Measurements from ENCODE around the gene ERG. TPM values are rescaled to one million over a fixed set of nuclear protein-coding genes. Genes with fewer than 3 reads are reported as not detected.

Gene ERG
- polyA plus RNA-seq, 2 of the 4 experiments (the other 2 are of a cell fraction): not detected

GRCh38 chr21:38433471-38433870 lies 64.8 kb downstream of the ERG start (continued):
- TF ChIP-seq CHD4 (IDR thresholded peaks at IDR 0.05; ENCODE audit: borderline replicate concordance): no peak
- TF ChIP-seq CHD2 (IDR thresholded peaks at IDR 0.05; ENCODE audit: low read length, partially characterized antibody): no peak
- no peak for TF ChIP-seq HOXA7 (CRISPR knock-in tag; IDR thresholded peaks at IDR 0.05)
- TF ChIP-seq FOXS1 (CRISPR knock-in tag; IDR thresholded peaks at IDR 0.05): no peak

DNA sequence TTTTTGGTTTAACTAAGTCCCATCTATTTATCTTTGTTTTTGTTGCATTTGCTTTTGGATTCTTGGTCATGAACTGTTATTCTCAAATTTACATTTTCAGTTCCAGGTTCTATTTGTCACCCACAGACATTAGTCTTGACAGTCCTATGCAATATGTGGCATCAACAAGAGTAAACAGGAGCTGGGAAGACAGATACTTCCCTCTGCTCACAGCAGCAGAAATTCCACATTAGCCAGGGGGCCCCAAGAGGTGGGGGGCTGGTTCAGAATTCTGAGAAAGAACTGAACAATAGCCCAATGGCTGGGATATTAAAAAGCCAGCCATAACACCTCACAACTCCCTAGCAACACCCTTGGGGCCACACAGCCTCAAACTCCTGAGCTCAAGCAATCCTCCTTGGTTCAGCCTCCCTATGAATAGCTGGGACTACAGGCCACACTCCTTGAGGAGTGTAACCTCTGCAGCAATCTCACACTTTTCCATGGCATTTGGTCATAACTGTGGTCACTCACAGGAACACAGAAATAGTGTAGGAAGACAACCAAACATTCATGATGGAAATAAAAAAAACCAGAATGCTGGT lies 67.8 kb downstream of the ERG start:
- Histone ChIP-seq H3K9me3 (no peaks in the 10 kb centered on the region), H3K27ac (no peak overlapping the region), H3K4me3 (no peak overlapping the region), H3K4me1 (peaks cover 5% of the 10 kb centered on the region; the same call in 1 of the 3 replicates), H3K4me2 (no peak overlapping the region)
- ATAC-seq (no peak), DNase-seq (ENCODE audit: low read depth in 1 of 2, low spot score in 1 of 2) (no peak), FAIRE-seq (no peak)
- no peak for TF ChIP-seq HOXA7 (CRISPR knock-in tag; IDR thresholded peaks at IDR 0.05)
- TF ChIP-seq TFCP2L1 (CRISPR knock-in tag; IDR thresholded peaks at IDR 0.05): no peak
- no peak for TF ChIP-seq CBX8 (IDR thresholded peaks at IDR 0.05)
- TF ChIP-seq, protein P1, sequence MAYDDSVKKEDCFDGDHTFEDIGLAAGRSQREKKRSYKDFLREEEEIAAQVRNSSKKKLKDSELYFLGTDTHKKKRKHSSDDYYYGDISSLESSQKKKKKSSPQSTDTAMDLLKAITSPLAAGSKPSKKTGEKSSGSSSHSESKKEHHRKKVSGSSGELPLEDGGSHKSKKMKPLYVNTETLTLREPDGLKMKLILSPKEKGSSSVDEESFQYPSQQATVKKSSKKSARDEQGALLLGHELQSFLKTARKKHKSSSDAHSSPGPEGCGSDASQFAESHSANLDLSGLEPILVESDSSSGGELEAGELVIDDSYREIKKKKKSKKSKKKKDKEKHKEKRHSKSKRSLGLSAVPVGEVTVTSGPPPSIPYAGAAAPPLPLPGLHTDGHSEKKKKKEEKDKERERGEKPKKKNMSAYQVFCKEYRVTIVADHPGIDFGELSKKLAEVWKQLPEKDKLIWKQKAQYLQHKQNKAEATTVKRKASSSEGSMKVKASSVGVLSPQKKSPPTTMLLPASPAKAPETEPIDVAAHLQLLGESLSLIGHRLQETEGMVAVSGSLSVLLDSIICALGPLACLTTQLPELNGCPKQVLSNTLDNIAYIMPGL (CRISPR knock-in tag; IDR thresholded peaks at IDR 0.05; ENCODE audit: borderline replicate concordance): no peak
- no peak for TF ChIP-seq ZSCAN20 (CRISPR knock-in tag; IDR thresholded peaks at IDR 0.05)
- no peak for TF ChIP-seq MAX (IDR thresholded peaks at IDR 0.05)
- TF ChIP-seq POLR2A (IDR thresholded peaks at IDR 0.05; ENCODE audit: low read length): no peak
- no peak for TF ChIP-seq JUN (IDR thresholded peaks at IDR 0.05)
- no peak for TF ChIP-seq JUNB (IDR thresholded peaks at IDR 0.05)
- no peak for TF ChIP-seq NR3C1 (IDR thresholded peaks at IDR 0.05)
- no peak for TF ChIP-seq SREBF2 (IDR thresholded peaks at IDR 0.05)
- no peak for TF ChIP-seq PBX3 (IDR thresholded peaks at IDR 0.05)
- no peak for TF ChIP-seq NPAS2 (CRISPR knock-in tag; IDR thresholded peaks at IDR 0.05; ENCODE audit: borderline replicate concordance)
- no peak for TF ChIP-seq KDM5A (IDR thresholded peaks at IDR 0.05)
- no peak for TF ChIP-seq ESRRA (IDR thresholded peaks at IDR 0.05; ENCODE audit: borderline replicate concordance, low read length)
- TF ChIP-seq, protein P2, sequence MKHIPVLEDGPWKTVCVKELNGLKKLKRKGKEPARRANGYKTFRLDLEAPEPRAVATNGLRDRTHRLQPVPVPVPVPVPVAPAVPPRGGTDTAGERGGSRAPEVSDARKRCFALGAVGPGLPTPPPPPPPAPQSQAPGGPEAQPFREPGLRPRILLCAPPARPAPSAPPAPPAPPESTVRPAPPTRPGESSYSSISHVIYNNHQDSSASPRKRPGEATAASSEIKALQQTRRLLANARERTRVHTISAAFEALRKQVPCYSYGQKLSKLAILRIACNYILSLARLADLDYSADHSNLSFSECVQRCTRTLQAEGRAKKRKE (CRISPR knock-in tag; IDR thresholded peaks at IDR 0.05; ENCODE audit: low read depth): no peak
- TF ChIP-seq FOSL2 (IDR thresholded peaks at IDR 0.05): no peak
- no peak for TF ChIP-seq FOSL2 (CRISPR knock-in tag; IDR thresholded peaks at IDR 0.05)
- ChIA-PET POLR2A (no interaction called here), CTCF (no interaction called here)

DNA sequence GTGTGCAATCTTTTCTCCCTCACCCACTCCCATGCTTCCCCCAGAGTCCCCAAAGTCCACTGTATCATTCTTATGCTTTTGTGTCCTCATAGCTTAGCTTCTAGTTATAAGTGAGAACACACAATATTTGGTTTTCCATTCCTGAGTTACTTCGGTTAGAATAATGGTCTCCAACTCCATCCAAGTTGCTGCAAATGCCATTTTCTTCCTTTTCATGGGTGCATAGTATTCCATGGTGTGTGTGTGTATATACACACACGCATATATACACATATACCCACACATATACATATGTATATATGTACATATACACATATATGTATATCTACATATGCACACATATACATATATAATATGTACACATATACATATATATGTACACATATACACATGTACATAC lies 69.3 kb downstream of the ERG start:
- no peak overlapping the region for H3K27ac ChIP-seq
- no peaks in the 10 kb centered on the region for H3K4me1 ChIP-seq
- no peak for FAIRE-seq
- no peaks in the 10 kb centered on the region for H3K9me3 ChIP-seq
- DNase-seq (ENCODE audit: low read depth in 1 of 2, low spot score in 1 of 2): no peak
- ATAC-seq: no peak
- no peak overlapping the region for H3K4me3 ChIP-seq
- ChIA-PET CTCF (no interaction called here), POLR2A (no interaction called here)
- WGBS (ENCODE audit: missing lambda C conversion rate): 10% methylated on average over 2 of the region's 2 CpGs
- H3K4me2 ChIP-seq: no peak overlapping the region
- TF ChIP-seq EHF (CRISPR knock-in tag; IDR thresholded peaks at IDR 0.05) (no peak), NFE2L2 (conservative IDR thresholded peaks at IDR 0.05; ENCODE audit: low read length) (no peak), TFCP2L1 (CRISPR knock-in tag; IDR thresholded peaks at IDR 0.05) (no peak), MYC (IDR thresholded peaks at IDR 0.05; ENCODE audit: borderline replicate concordance, low read length) (no peak), SREBF2 (IDR thresholded peaks at IDR 0.05) (no peak), MAFK (IDR thresholded peaks at IDR 0.05; ENCODE audit: partially characterized antibody) (no peak), ZNF302 (CRISPR knock-in tag; IDR thresholded peaks at IDR 0.05) (no peak), ESRRA (IDR thresholded peaks at IDR 0.05; ENCODE audit: borderline replicate concordance, low read length) (no peak), CBX2 (IDR thresholded peaks at IDR 0.05; ENCODE audit: borderline replicate concordance, low read depth) (no peak), POLR2AphosphoS2 (conservative IDR thresholded peaks at IDR 0.05; ENCODE audit: low read length) (no peak), RNF2 (IDR thresholded peaks at IDR 0.05; ENCODE audit: borderline replicate concordance, low read depth) (no peak), ZSCAN20 (CRISPR knock-in tag; IDR thresholded peaks at IDR 0.05) (no peak)
- TF ChIP-seq, protein P3, sequence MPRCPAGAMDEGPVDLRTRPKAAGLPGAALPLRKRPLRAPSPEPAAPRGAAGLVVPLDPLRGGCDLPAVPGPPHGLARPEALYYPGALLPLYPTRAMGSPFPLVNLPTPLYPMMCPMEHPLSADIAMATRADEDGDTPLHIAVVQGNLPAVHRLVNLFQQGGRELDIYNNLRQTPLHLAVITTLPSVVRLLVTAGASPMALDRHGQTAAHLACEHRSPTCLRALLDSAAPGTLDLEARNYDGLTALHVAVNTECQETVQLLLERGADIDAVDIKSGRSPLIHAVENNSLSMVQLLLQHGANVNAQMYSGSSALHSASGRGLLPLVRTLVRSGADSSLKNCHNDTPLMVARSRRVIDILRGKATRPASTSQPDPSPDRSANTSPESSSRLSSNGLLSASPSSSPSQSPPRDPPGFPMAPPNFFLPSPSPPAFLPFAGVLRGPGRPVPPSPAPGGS (IDR thresholded peaks at IDR 0.05): no peak
- TF ChIP-seq, protein P4, sequence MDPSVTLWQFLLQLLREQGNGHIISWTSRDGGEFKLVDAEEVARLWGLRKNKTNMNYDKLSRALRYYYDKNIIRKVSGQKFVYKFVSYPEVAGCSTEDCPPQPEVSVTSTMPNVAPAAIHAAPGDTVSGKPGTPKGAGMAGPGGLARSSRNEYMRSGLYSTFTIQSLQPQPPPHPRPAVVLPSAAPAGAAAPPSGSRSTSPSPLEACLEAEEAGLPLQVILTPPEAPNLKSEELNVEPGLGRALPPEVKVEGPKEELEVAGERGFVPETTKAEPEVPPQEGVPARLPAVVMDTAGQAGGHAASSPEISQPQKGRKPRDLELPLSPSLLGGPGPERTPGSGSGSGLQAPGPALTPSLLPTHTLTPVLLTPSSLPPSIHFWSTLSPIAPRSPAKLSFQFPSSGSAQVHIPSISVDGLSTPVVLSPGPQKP (IDR thresholded peaks at IDR 0.05; ENCODE audit: low read depth, low read length): no peak

Data from A549 (cell line).